ENCODE measurements around the gene MBD6. TPM values are rescaled to one million over a fixed set of nuclear protein-coding genes. Genes with fewer than 3 reads are reported as not detected.

Gene MBD6
- total and polyA plus RNA-seq, 2 of the 4 experiments (the other 2 are of a cell fraction), result 0.90 to 9.3 TPM

- H2BK5ac ChIP-seq (ENCODE audit: low read depth, low read length, poor library complexity, severe bottlenecking), result no peak overlapping the region
- H3K14ac ChIP-seq (replicated peaks; ENCODE audit: low read depth, low read length), result no peak overlapping the region
- H3K27ac ChIP-seq (ENCODE audit: insufficient read depth, low read length), result no peak overlapping the region
- no peak overlapping the region for H3K4ac ChIP-seq (ENCODE audit: low read depth, low read length)
- dilution Hi-C loops (cut with HindIII; ENCODE audit: low sequenced_read_pairs, unreplicated experiment), result no loop called here
- POLR2A ChIA-PET (ENCODE audit: unreplicated experiment), result no interaction called here
- H3K9me3 ChIP-seq (ENCODE audit: control insufficient read depth, insufficient read depth, low read length), result no peaks in the 10 kb centered on the region
- in situ Hi-C loops (cut with MboI; ENCODE audit: low sequenced_read_pairs), result no loop called here
- H2AFZ ChIP-seq (replicated peaks; ENCODE audit: low read length, poor library complexity), result no peak overlapping the region
- H3K4me1 ChIP-seq (ENCODE audit: control insufficient read depth, insufficient read depth, low read length), result no peaks in the 10 kb centered on the region
- H2BK120ac ChIP-seq (ENCODE audit: low read depth, low read length), result no peak overlapping the region
- H3K27me3 ChIP-seq (ENCODE audit: control insufficient read depth, insufficient read depth, low read length), result no peaks in the 10 kb centered on the region
- no peak overlapping the region for H3K9ac ChIP-seq (ENCODE audit: low read depth, low read length)
- TF ChIP-seq SMC3 (IDR thresholded peaks at IDR 0.05; ENCODE audit: low read depth, low read length), result no peak
- no peak for TF ChIP-seq CHD1 (IDR thresholded peaks at IDR 0.05; ENCODE audit: low read depth, low read length)
- TF ChIP-seq CTCF (conservative IDR thresholded peaks at IDR 0.05; ENCODE audit: low read depth, low read length), result no peak
- no peak for TF ChIP-seq CEBPB (IDR thresholded peaks at IDR 0.05; ENCODE audit: low read depth, low read length)
- no peak for TF ChIP-seq RAD21 (IDR thresholded peaks at IDR 0.05; ENCODE audit: low read length)
- TF ChIP-seq ELK1 (IDR thresholded peaks at IDR 0.05; ENCODE audit: borderline replicate concordance, low read depth, low read length), result no peak
- no peak for TF ChIP-seq MAFK (IDR thresholded peaks at IDR 0.05; ENCODE audit: low read depth, low read length)
- no peak for TF ChIP-seq NFE2L2 (IDR thresholded peaks at IDR 0.05; ENCODE audit: low read depth, low read length)
- TF ChIP-seq BHLHE40 (IDR thresholded peaks at IDR 0.05; ENCODE audit: low read depth, low read length), result no peak
- no peak for TF ChIP-seq RCOR1 (IDR thresholded peaks at IDR 0.05; ENCODE audit: insufficient replicate concordance, low read length)
- BruUV-seq (replicated peaks), result no TSS peak
- H4K5ac ChIP-seq (ENCODE audit: low read depth, low read length), result no peak overlapping the region
- intact Hi-C loops (cut with micrococcal nuclease), result no loop called here
- H3K4me3 ChIP-seq (ENCODE audit: insufficient read depth, low read depth, low read length), result no peak overlapping the region
- peaks cover 70% of the 10 kb centered on the region for H3K36me3 ChIP-seq (ENCODE audit: control insufficient read depth, insufficient read depth, low read length)
- peaks cover 4% of the 10 kb centered on the region for H4K20me1 ChIP-seq (ENCODE audit: insufficient read depth, low read length)
- H3K56ac ChIP-seq (ENCODE audit: extremely low read depth, insufficient read depth, low read length), result no peak overlapping the region
- DNase-seq (no peak), ATAC-seq (ENCODE audit: low read depth) (no peak)
- H3K9me1 ChIP-seq (ENCODE audit: insufficient read depth, low read length), result peaks cover 6% of the 10 kb centered on the region; the same call in 1 of the 2 replicates
- CTCF ChIA-PET, result no interaction called here
- H3K4me2 ChIP-seq (ENCODE audit: low read depth, low read length), result no peak overlapping the region
- H4K91ac ChIP-seq (ENCODE audit: insufficient read depth, low read depth, low read length), result no peak overlapping the region
- H3K23ac ChIP-seq (ENCODE audit: low read depth, low read length), result no peak overlapping the region
- no peak overlapping the region for H2AK5ac ChIP-seq (ENCODE audit: low read depth, low read length)
- H2AK9ac ChIP-seq (replicated peaks; ENCODE audit: low read depth, low read length, poor library complexity), result no peak overlapping the region
- peaks cover 22 to 46% of the 10 kb centered on the region in 2 experiments for H3K79me1 ChIP-seq (ENCODE audit: low read depth in 1 of 2, low read length in 2 of 2)
- no peak overlapping the region for H2BK15ac ChIP-seq (ENCODE audit: low read depth, low read length)
- H2BK20ac ChIP-seq (ENCODE audit: low read depth, low read length), result no peak overlapping the region
- H3K18ac ChIP-seq (ENCODE audit: low read depth, low read length), result no peak overlapping the region
- WGBS, 2 experiments (ENCODE audit: extremely low coverage in 2 of 2, insufficient read length in 1 of 2), result no CpG with 5 or more reads among the region's 8 CpGs
- H4K8ac ChIP-seq (ENCODE audit: low read depth in 2 of 2, low read length in 2 of 2), result no peak overlapping the region
These were observed 10.5 kb downstream of the MBD6 start for GRCh38 chr12:57533108-57533507.
